ENCODE measurements around the gene NEO1.

The NEO1 gene

DNA sequence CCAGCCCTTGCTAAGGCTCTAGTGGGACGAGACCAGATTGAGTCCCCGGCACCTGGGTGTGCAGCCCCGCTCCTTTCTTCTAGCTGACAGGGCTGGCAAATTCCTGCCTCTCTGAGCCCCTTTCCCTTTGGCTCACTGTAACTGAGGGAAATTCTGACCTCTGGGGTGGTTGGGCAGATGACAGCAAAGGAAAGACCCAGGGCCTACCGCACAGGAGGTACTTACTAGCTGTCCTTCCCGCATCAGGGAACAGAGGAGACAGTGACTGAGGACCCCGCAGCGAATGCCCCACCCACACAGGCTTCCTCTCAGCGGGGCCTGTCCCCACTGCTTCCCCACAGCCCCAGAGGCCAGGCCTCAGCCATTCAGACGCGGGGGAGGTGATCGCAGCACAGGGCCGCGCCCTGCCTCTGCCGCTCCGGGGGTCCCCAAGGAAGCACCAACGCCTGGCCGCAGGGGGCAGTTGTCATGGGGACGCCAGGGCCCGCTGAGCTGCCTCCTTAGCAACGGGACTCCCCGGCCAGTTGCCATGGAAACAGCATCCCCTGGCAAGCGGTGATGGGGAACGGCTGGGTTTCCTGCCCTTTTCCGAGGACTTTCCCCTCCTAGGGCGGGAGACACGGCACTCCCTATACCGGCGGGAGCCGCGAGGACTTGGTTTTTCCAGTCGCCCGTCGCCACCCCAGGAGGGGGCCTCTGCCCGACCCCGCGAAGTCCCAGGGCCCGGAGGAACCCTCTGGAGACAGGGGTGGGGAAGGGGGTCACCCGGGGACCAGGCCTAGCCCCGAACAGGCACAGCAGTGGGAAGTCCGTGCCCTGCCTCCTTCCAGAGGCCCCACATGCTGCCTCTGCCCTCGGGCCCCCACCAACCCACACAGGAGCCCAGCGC, 266.4 kb downstream of the NEO1 start:
- no peak for DNase-seq

- DNase-seq: no peak
Measured at GRCh38 chr15:73319460-73320245, 267.4 kb downstream of the NEO1 start.

DNA sequence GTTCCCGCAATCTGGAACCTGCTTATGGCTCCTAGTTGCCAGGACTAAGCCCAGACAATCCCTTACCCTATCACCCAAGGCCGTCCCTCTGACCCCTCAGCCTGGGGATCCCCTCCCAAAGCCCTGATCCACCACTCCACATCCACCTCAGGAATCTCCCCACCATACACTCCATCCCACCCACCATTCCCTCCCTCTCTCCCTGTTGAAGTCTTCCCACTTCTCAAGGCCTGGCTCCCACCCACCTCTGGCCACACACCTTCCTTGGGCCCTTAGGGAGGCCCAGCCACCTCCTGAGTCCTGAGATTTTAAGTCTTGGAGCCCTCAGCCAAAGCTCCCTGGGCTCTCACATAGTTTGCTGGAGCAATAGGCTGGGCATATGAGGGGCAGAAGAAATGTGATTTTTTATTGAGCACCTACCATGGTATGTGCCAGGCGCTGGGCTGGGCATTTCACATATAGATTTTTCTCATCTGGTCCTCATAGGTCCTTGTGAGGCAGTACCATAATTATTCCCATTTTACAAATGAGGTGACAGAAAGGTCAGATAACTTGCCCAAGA, 268.4 kb downstream of the NEO1 start:
- DNase-seq: no peak

DNA sequence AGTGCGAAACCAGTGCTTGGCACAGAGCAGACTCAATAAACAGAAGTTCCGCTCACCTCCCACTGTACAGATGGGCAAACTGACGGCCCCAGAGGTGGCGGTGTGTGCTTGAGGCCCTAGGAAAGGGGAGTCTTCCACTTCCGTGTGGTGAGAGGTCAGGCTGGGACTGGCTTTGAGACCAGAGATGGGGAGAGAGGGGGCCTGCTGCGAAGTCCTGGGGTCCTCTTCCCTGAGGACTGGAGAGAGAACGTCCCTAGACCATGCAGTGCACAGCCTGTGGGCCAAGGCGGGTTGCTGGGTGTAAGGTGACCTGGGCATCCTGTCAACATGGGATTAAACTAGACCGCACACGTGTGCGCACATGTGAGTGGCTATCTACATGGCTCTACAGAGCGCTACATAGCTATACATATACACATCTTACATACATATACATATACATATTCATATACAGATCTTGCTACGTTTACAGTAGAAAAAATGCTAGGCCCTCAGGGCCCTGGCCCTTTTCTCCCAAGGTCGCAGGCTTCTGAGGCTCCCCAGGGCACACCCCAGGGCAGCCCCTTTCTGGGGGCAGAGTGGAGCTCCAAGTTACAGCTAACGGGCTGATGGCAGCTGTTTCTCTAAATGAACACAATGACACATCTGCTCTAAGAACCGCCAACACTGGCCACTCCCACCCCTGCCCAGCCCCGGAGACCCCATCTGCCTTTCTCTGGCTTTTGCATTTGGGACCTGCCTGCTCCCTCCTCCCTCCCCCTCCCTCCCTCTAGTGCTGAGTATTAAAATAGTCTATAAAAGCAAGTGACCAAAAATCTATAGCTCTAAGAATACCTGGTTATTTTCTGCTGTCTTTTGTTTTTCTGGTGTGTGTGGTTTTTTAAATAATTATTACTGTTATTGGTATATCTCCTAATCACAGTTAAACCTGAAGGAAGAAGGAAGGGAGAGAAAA, 269.5 kb downstream of the NEO1 start:
- DNase-seq: no peak

DNA sequence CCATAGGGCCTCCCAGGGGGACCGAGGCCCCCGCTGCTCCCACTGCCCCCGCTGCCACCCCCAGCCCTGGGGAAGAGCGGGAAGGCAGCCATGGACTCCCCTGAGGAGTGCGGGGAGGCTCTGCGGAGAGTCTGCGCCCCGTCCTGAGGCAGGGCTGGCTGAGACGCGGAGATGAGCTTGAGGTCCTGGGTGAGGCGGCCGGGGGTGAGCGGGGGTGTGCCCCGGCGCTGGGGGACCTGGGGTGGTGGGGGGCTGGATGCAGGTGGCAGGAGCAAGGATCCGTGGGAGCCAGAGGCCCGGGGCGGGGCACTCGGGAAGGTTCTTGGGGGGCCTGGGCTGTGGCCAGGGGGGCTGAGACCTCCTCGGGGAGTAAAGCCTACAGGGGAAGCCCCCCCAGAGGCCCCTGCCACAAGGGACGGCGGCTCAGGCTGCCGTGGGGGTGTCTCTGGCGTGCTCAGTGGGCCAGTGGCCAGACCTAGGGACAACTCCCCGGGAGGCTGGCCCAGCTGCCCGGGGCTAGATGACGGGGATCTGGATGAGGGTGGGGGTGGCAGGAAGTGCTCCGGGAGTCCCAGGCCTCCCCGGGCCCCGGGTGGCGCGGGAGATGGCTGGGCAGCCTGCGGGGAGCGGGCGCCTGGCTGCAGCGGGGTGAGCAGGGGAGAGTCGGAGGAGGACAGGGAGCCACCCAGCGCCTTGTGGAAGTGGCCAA, 270.6 kb downstream of the NEO1 start:
- DNase-seq: no peak

DNA sequence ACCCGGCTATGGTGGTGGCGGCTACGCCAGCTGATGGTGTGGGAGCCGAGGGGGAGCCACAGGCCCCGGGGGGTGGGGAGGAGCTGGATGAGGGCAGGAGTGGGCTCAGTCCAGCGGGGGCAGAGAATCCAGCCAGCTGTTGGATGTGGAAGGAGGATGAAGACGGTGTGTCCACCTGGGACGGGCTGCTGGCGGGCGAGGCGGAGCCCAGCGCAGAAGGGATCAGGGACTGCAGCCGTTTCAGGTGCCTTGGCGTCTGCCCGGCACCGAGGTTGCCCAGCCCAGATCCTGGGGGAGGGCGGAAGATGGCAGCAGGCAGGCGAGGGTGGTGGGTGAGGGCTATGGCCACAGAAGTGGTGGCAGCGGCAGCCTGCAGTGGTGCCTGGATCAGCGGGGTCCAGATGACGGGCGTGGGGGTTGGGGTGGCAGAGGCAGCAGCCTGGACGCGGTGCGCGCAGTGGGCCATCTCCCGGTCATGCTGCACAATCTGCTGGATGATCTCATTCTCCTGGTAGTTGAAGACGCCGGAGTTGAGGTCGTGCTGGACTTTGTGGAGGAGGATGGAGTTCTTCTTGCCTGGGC, 271.2 kb downstream of the NEO1 start:
- no peak for DNase-seq

- DNase-seq: no peak
Measured at GRCh38 chr15:73323956-73324355, 271.7 kb downstream of the NEO1 start.

GRCh38 chr15:73324496-73325170, 272.4 kb downstream of the NEO1 start:
- no peak for DNase-seq

GRCh38 chr15:73325191-73325861, 273.1 kb downstream of the NEO1 start:
- DNase-seq: no peak

- DNase-seq: no peak
Measured at GRCh38 chr15:73326157-73326556, 273.9 kb downstream of the NEO1 start.

DNA sequence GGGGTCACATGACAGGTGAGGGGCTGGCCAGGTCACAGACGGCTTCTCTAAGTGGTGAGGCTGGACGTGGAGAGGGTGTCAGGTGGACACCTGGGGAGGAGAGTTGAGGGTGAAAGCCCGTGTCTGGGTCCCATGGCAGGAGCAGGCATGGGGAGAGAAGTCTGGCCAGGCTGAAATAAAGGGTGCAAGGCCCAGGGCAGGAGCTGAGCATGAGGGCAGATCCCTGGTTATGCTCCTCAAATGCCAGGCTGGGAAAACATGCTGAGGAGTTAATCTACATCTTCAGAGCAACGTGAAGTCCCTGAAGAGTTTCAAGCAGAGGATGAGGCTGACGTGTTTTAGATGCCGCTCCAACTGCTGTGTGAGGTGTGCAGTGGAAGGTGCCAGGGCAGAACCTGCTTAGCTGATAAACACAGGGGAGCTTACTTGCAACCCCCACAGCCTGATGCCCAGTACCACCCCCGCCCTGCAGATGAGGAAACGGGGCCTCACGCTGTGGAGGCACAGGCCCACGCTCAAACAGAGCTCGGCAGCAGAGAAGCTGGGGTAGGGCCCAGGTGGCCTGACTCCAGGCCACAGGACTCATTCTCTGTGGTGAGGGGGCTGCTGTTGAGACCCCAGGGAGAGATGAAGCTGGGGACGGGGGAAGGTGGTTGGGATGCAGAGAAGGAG, 276.0 kb downstream of the NEO1 start:
- DNase-seq: no peak

- no peak for DNase-seq
Measured at GRCh38 chr15:73328981-73329380, 276.7 kb downstream of the NEO1 start.

DNA sequence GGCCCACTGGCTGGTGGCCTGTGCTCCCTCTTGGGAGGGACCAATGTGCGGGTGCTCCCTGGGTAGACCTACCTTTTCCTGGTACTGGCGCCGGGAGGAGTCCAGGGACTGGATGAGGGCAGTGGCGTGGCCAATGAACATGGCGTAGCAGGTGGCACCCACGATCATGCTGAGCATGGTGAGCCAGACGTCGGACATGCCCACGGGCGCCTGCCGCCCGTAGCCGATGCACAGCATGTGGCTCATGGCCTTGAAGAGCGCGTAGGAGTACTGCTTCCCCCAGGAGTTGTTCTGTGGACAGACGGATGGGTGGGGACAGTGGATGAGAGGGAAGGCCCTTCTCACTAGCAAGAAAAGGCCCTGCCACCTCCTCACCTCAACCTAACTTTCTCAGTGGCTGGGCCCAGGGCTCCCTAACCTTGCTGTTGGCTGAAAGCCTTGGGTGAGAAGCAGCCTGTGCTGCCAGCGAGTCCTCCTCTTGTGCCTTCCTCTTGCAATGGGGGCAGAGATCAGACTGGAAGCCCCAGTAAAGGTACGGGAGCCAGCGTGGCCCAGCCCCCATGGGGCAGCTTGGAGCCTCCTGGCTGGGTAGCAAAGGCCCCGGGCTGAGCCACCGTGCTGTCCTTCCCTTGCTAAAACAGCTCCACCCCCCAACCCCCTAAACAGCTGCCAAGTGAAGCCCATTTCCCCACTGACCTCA, 277.4 kb downstream of the NEO1 start:
- DNase-seq: no peak

DNA sequence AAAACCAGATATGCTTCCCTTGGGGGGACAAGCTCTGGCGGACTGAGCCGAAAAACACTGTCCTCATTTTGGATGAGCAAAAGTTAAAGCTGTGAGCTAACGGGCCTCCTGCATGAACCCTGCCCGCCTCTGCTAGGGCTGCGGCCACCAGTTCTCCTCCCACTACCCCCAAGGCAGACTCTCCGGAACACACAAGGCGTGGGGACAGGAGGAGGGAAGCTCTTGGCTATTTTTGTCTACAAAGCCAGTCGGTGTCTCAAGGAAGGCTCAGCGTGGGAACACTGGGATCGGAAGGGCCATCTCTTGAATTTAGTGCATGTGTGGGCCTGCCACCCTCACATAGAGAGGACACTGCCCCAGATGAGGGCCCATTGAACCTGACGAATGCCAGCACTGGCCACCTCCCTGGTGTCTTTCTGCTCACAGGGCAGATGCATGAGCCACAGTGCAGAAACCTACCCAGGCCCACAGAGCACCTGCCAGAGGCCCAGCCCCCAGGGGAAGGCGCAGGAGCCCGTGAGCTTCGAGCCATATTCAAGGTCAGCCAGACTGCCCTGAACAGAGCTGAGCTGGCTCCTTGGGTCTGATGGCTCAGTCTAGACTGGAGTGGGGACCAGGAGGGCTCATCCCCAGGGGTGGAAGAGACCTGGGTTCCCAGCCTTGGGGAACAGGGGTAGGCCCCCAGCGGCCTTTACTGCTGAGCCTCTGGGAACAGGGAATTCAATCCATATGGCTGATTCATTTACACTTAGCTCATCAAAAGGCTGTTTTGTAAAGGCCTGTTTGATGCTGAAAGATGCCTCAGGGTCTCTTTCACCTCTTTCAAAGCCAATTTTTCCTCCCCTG, 278.2 kb downstream of the NEO1 start:
- DNase-seq: no peak

GRCh38 chr15:73331501-73331900, 279.2 kb downstream of the NEO1 start:
- no peak for DNase-seq

DNA sequence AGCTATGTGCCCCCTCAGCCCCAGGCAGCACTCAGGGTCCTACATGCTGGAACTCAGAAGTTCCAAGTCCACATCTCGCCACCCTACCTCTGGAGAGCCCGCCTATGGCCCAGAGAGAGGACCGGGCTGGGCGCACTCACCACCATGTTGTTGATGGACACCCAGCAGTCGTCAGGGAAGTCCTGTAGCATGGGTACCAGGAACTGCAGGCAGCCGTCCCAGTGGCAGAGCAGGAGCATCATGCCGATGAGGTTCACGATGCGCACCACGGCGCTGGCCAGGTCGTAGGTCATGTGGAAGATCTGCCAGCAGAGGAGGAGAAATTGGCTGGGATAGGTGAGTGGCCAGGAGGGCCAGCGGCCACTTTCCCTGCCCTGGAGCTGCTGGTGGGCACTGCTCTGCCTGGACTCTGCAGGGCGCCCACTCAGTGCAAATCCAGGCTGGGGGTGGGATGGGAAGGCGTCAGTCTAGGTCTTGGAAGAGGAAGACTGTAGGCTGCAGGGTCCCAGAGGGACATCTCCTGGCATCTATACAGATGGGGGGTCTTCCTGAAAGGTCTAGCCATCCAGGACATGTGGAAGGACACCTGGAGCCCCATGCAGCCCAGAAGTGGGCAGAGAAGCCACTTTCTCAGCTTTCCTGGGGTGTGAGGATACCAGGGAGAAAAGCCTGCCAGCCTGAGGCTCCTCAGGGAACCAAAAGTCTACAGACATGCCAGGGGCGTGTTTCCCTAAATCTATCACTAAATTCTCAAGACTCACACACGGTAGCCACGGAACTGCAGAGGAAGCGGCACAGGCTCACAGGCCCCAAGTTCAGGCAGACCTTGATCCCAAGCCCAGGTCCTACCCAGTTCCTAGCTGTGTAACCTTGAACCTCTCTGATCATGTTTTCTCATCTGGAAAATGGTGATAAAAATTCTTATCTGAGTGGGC, 280.0 kb downstream of the NEO1 start:
- no peak for DNase-seq

GRCh38 chr15:73333001-73333400, 280.7 kb downstream of the NEO1 start:
- no peak for DNase-seq
